Right lobe of liver (tissue), 4 donors: ENCODE results near the gene SLC17A7.

ENCODE experiments used
- CTCF ChIP-seq, 4 donors: fragments of 200-600 bp in 3 of 4; fragments of 450-650 bp in 1 of 4; IDR thresholded peaks; one replicate each; pipeline versions ENCODE4 v1.5.1 to v1.8.0; 2016 to 2022; ENCODE audit warnings: antibody characterized with exemption in 4 of 4, mild to moderate bottlenecking in 2 of 4
- POLR2A ChIP-seq: fragments of 450-650 bp; IDR thresholded peaks from one replicate; pipeline ENCODE4 v1.6.1; 2017; ENCODE audit warnings: antibody characterized with exemption, mild to moderate bottlenecking
- donor health status: DM: no; HTN: no; CAD: no.
- donor health status: DM: no; HTN: no; CAD: no.
- donor health status: DM: no; HTN: yes; CAD: no.

GRCh38 chr19:49470615-49470978 is 29.3 kb upstream of the SLC17A7 start:
- no peak for TF ChIP-seq CTCF (IDR thresholded peaks at IDR 0.05)
- no peak for TF ChIP-seq POLR2A
